Measurements from ENCODE around the gene TCF15. TPM values are rescaled to one million over a fixed set of nuclear protein-coding genes. Genes with fewer than 3 reads are reported as not detected.
A peak's percentile ranks its signal among the peaks of the same experiment; 100 is the strongest.

Gene TCF15
- total and polyA plus RNA-seq, 2 experiments from 2014 or later = 3.8 to 4.0 TPM

GRCh38 chr20:654417-654750 is 44.3 kb upstream of the TCF15 start (continued):
- TF ChIP-seq ZNF462 (CRISPR knock-in tag; IDR thresholded peaks at IDR 0.05) (no peak), CREB1 (CRISPR knock-in tag; IDR thresholded peaks at IDR 0.05; ENCODE audit: low read depth) (no peak), ZNF331 (CRISPR knock-in tag; IDR thresholded peaks at IDR 0.05; ENCODE audit: low read depth) (no peak), EZH2phosphoT487 (IDR thresholded peaks at IDR 0.05; ENCODE audit: unreplicated experiment) (no peak), NANOG (IDR thresholded peaks at IDR 0.05; ENCODE audit: borderline replicate concordance) (no peak), EZH2 (IDR thresholded peaks at IDR 0.05; ENCODE audit: low read depth, unreplicated experiment) (no peak)

GRCh38 chr20:653590-654416 is 43.7 kb upstream of the TCF15 start:
- Mint-ChIP-seq H3K9me3 (no peaks in the 10 kb centered on the region; the same call in 2 of the 3 replicates), H3K27ac (peak overlapping the region; percentile 33; the same call in 1 of the 2 replicates), H3K4me3 (peak overlapping the region; percentile 71), H3K36me3 (ENCODE audit: low read depth) (peaks cover 21% of the 10 kb centered on the region), H3K4me1 (peaks cover 60% of the 10 kb centered on the region), H3K27me3 (ENCODE audit: insufficient read depth, low read depth, poor library complexity) (peaks cover 8% of the 10 kb centered on the region)
- Histone ChIP-seq H3K27me3 (ENCODE audit: insufficient read depth) (peaks cover 13% of the 10 kb centered on the region), H3K27ac (ENCODE audit: low read depth) (no peak overlapping the region), H3K36me3 (ENCODE audit: insufficient read depth) (no peaks in the 10 kb centered on the region), H3K9me2 (ENCODE audit: insufficient read depth) (no peaks in the 10 kb centered on the region), H3K4me3 (peak overlapping the region; percentile 64), H4K20me1 (replicated peaks; ENCODE audit: insufficient read depth) (no peaks in the 10 kb centered on the region; the same call in 1 of the 2 replicates), H3F3A (replicated peaks; ENCODE audit: low read depth) (peaks cover 14% of the 10 kb centered on the region), H2AFZ (0 out of 2 replicates have a peak overlapping the region, but pooled peaks have one; percentile 66), H3K4me1 (ENCODE audit: insufficient read depth) (peaks cover 49% of the 10 kb centered on the region), H3K79me2 (replicated peaks; ENCODE audit: insufficient read depth) (0 out of 2 replicates have a peak, but pooled peaks cover 3% of the 10 kb centered on the region), H3K4me2 (peak overlapping the region; percentile 89)
- no peak for DNase-seq (ENCODE audit: low spot score)
- TF ChIP-seq ZNF114 (CRISPR knock-in tag; IDR thresholded peaks at IDR 0.05) = no peak
- TF ChIP-seq ETS1 (IDR thresholded peaks at IDR 0.05) = no peak
- no peak for TF ChIP-seq JUNB (IDR thresholded peaks at IDR 0.05; ENCODE audit: unreplicated experiment)
- no peak for TF ChIP-seq EZH2phosphoT487 (IDR thresholded peaks at IDR 0.05; ENCODE audit: unreplicated experiment)
- no peak for TF ChIP-seq CREB1 (CRISPR knock-in tag; IDR thresholded peaks at IDR 0.05; ENCODE audit: low read depth)
- no peak for TF ChIP-seq CTCF (conservative IDR thresholded peaks at IDR 0.05; ENCODE audit: low read depth in 2 of 2)
- ATAC-seq = no peak

Measured in GM23338 (cell line).